H9 (cell line): Measurements from ENCODE around the gene PAQR5. TPM values are rescaled to one million over a fixed set of nuclear protein-coding genes. Genes with fewer than 3 reads are reported as not detected.

Experiments used
- DNase-seq: peaks from one replicate; pipeline ENCODE4 v3.0.0-alpha.2; 2017
- H2AFZ ChIP-seq: one replicate; pipeline ENCODE4 v1.6.1; 2013; ENCODE audit warnings: mild to moderate bottlenecking, low read length, control low read depth, moderate library complexity
- H2AK5ac ChIP-seq: 2 replicates; pipeline ENCODE4 v1.6.1; 2013; ENCODE audit warnings: low read length, control low read depth, mixed read lengths; ENCODE audit not compliant: insufficient read length
- H2BK120ac ChIP-seq: one replicate; pipeline ENCODE4 v1.6.1; 2013; ENCODE audit warnings: low read depth, mild to moderate bottlenecking, low read length, control low read depth, inconsistent platforms; ENCODE audit not compliant: poor library complexity, severe bottlenecking
- H2BK12ac ChIP-seq: 2 replicates; pipeline ENCODE4 v1.6.1; 2013; ENCODE audit warnings: low read length, control low read depth, mixed read lengths, low read depth; ENCODE audit not compliant: insufficient read length
- H2BK15ac ChIP-seq: 2 replicates; pipeline ENCODE4 v1.6.1; 2013; ENCODE audit warnings: low read depth, low read length, control low read depth
- H2BK20ac ChIP-seq: one replicate; pipeline ENCODE4 v1.6.1; 2013; ENCODE audit warnings: low read depth, mild to moderate bottlenecking, low read length, control low read depth, inconsistent platforms; ENCODE audit not compliant: poor library complexity, severe bottlenecking
- H2BK5ac ChIP-seq: 2 replicates; pipeline ENCODE4 v1.6.1; 2013; ENCODE audit warnings: low read length, control low read depth, mixed read lengths; ENCODE audit not compliant: insufficient read length
- H3K14ac ChIP-seq: 2 replicates; pipeline ENCODE4 v1.6.1; 2013; ENCODE audit warnings: low read length, control low read depth; ENCODE audit not compliant: insufficient read depth
- H3K18ac ChIP-seq: 2 replicates; pipeline ENCODE4 v1.6.1; 2013; ENCODE audit warnings: low read depth, mild to moderate bottlenecking, mixed read lengths, low read length, control low read depth; ENCODE audit not compliant: insufficient read length
- H3K23ac ChIP-seq: 2 replicates; pipeline ENCODE4 v1.6.1; 2013; ENCODE audit warnings: low read length, control low read depth, mixed read lengths, low read depth; ENCODE audit not compliant: insufficient read length
- H3K23me2 ChIP-seq: 2 replicates; pipeline ENCODE4 v1.6.1; 2013; ENCODE audit warnings: low read depth, mild to moderate bottlenecking, mixed read lengths, low read length, control low read depth; ENCODE audit not compliant: insufficient read length, poor library complexity, severe bottlenecking
- H3K27ac ChIP-seq: 2 replicates; pipeline ENCODE4 v1.5.1; 2013; ENCODE audit warnings: low read length, control low read depth, mixed read lengths, low read depth; ENCODE audit not compliant: insufficient read length
- H3K27me3 ChIP-seq: 2 replicates; pipeline ENCODE4 v1.6.1; 2013; ENCODE audit warnings: low read length, control low read depth, inconsistent platforms; ENCODE audit not compliant: insufficient read depth
- H3K4ac ChIP-seq: 2 replicates; pipeline ENCODE4 v1.6.1; 2013; ENCODE audit warnings: low read depth, mild to moderate bottlenecking, control low read depth, inconsistent platforms, low read length, moderate library complexity
- H3K4me1 ChIP-seq: 2 replicates; pipeline ENCODE4 v1.6.1; 2013; ENCODE audit warnings: low read length, control low read depth, inconsistent platforms; ENCODE audit not compliant: insufficient read depth
- H3K4me2 ChIP-seq: 2 replicates; pipeline ENCODE4 v1.6.1; 2013; ENCODE audit warnings: low read length, control low read depth, mixed read lengths; ENCODE audit not compliant: insufficient read length, insufficient read depth
- H3K56ac ChIP-seq: 2 replicates; pipeline ENCODE4 v1.6.1; 2013; ENCODE audit warnings: low read depth, mild to moderate bottlenecking, mixed read lengths, low read length, control low read depth; ENCODE audit not compliant: insufficient read length
- H3K79me1 ChIP-seq: 2 replicates; pipeline ENCODE4 v1.6.1; 2013; ENCODE audit warnings: low read depth, mild to moderate bottlenecking, moderate library complexity, low read length, control low read depth, inconsistent platforms; ENCODE audit not compliant: insufficient read depth, poor library complexity, severe bottlenecking
- H3K79me2 ChIP-seq: 2 replicates; pipeline ENCODE4 v1.6.1; 2013; ENCODE audit warnings: low read length, control low read depth, inconsistent platforms; ENCODE audit not compliant: insufficient read depth
- H3K9ac ChIP-seq: 2 replicates; pipeline ENCODE4 v1.6.1; 2013; ENCODE audit warnings: low read length, control low read depth, mixed read lengths; ENCODE audit not compliant: insufficient read length; ENCODE audit errors: extremely low read depth
- H3K9me3 ChIP-seq: one replicate; pipeline ENCODE4 v1.6.1; 2013; ENCODE audit warnings: low read depth, low read length, inconsistent platforms; ENCODE audit not compliant: control insufficient read depth
- H3T11ph ChIP-seq: one replicate; pipeline ENCODE4 v1.6.1; 2013; ENCODE audit warnings: mild to moderate bottlenecking, low read length, control low read depth, inconsistent platforms
- H4K20me1 ChIP-seq: one replicate; pipeline ENCODE4 v1.6.1; 2013; ENCODE audit not compliant: control insufficient read depth, insufficient read length, insufficient read depth
- H4K5ac ChIP-seq: 2 replicates; pipeline ENCODE4 v1.6.1; 2013; ENCODE audit warnings: low read depth, mild to moderate bottlenecking, mixed read lengths, low read length, control low read depth; ENCODE audit not compliant: insufficient read length
- H4K8ac ChIP-seq: replicated peaks from 2 replicates; pipeline ENCODE4 v1.6.1; 2013; ENCODE audit warnings: low read length, control low read depth, mixed read lengths, low read depth; ENCODE audit not compliant: insufficient read length
- H4K91ac ChIP-seq: 2 replicates; pipeline ENCODE4 v1.6.1; 2013; ENCODE audit warnings: low read depth, mild to moderate bottlenecking, moderate library complexity, mixed read lengths, low read length, control low read depth; ENCODE audit not compliant: insufficient read length
- H3K27ac Mint-ChIP-seq, 3 experiments: 2 replicates in 2 of 3; 3 replicates in 1 of 3; pipeline ENCODE4 v1.8.0; 2020 to 2021; ENCODE audit warnings: mixed read lengths in 3 of 3, mild to moderate bottlenecking in 1 of 3, moderate library complexity in 1 of 3
- H3K27me3 Mint-ChIP-seq: 2 replicates; pipeline ENCODE4 v1.8.0; 2021; ENCODE audit warnings: low read depth, mild to moderate bottlenecking, moderate library complexity, mixed read lengths
- H3K36me3 Mint-ChIP-seq, 3 experiments: 2 replicates in 2 of 3; 3 replicates in 1 of 3; pipeline ENCODE4 v1.8.0; 2020 to 2021; ENCODE audit warnings: low read depth in 3 of 3, mixed read lengths in 3 of 3; ENCODE audit not compliant: insufficient read depth in 1 of 3
- H3K4me1 Mint-ChIP-seq, 2 experiments: 2 replicates each; pipeline ENCODE4 v1.8.0; 2020; ENCODE audit warnings: mixed read lengths in 2 of 2
- H3K4me3 Mint-ChIP-seq, 2 experiments: 2 replicates in 1 of 2; 3 replicates in 1 of 2; pipeline ENCODE4 v1.8.0; 2020 to 2021; ENCODE audit warnings: mild to moderate bottlenecking in 2 of 2, mixed read lengths in 2 of 2, moderate library complexity in 1 of 2
- H3K9me3 Mint-ChIP-seq, 2 experiments: 2 replicates in 1 of 2; 3 replicates in 1 of 2; pipeline ENCODE4 v1.8.0; 2020; ENCODE audit warnings: mild to moderate bottlenecking in 2 of 2, mixed read lengths in 2 of 2, moderate library complexity in 1 of 2
- WGBS: extraction: QIAGEN DNeasy Blood & Tissue Kit; methylation state at CpG from one replicate; pipeline ENCODE4 v1.1.7; 2013; ENCODE audit warnings: missing lambda C conversion rate, low lambda C conversion rate, mixed read lengths; ENCODE audit not compliant: insufficient read length; ENCODE audit errors: extremely low coverage; 5-methylcytosine and 5-hydroxymethylcytosine counted together
- total RNA-seq: library from RNA; stranded (reverse); gene quantifications from 2 replicates; pipeline ENCODE4 v1.2.1, GENCODE V29; 2021
- TF ChIP-seq, protein P1 (sequence below): fragments of 200-600 bp; sonication (generic); conservative IDR thresholded peaks from 3 replicates; pipeline ENCODE4 v1.8.0; 2021; ENCODE audit warnings: antibody characterized with exemption, mild to moderate bottlenecking

The PAQR5 gene
- total RNA-seq, 1 experiment from 2014 or later = 1.6 TPM

DNA sequence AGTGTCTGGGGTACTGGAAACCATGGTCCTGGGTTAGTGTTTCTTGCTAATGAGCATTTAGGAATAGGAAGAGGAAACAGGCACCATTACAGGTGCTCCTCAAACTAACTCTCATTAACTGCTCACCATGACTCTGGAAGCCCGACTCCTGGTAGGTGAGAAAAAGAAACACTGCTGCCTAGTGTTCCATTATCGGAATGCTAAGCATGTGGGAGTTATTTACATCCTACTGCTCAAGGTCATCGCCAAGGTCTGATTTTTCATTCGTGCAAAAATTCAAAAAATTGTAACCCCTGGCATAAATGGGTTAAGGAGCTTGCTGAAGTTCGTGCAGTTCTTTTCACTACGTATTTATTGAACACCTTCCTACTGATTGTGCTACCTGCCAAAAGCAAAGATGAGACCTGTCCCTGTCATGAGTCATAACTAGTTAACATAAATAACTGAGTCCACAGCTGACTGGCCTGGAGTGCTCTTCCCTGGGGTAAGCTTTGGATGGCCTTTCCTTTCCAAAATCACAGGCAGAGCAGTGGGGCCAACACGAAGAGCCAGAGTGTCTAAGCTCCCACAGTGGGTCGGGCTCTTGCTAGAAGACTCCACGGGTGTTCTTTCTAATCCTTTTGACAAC lies 22.7 kb upstream of the PAQR5 start:
- Mint-ChIP-seq H3K27me3 (no peaks in the 10 kb centered on the region; the same call in none of the 2 replicates), H3K27ac (no peak overlapping the region), H3K4me3 (no peak overlapping the region), H3K9me3 (no peaks in the 10 kb centered on the region; a peak in 1 of 5 replicates), H3K36me3 (peaks cover 0 to 3% (median 0%) of the 10 kb centered on the region in 3 experiments; a peak in 1 of 7 replicates), H3K4me1 (peaks cover 26 to 30% of the 10 kb centered on the region in 2 experiments)
- Histone ChIP-seq H2BK12ac (no peak overlapping the region), H2BK20ac (no peak overlapping the region), H4K91ac (no peak overlapping the region), H3K9ac (no peak overlapping the region), H2BK5ac (no peak overlapping the region), H4K8ac (no peak overlapping the region), H3K23ac (no peak overlapping the region), H3K14ac (no peak overlapping the region), H3K27ac (no peak overlapping the region), H3K4me2 (no peak overlapping the region), H3T11ph (no peak overlapping the region), H3K23me2 (no peaks in the 10 kb centered on the region), H4K5ac (no peak overlapping the region), H3K56ac (no peak overlapping the region), H3K79me2 (no peaks in the 10 kb centered on the region), H4K20me1 (no peaks in the 10 kb centered on the region), H3K9me3 (no peaks in the 10 kb centered on the region), H3K27me3 (no peaks in the 10 kb centered on the region; the same call in 1 of the 2 replicates), H3K4me1 (peaks cover 4% of the 10 kb centered on the region), H3K4ac (no peak overlapping the region), H2BK120ac (no peak overlapping the region), H3K18ac (no peak overlapping the region), H3K79me1 (no peaks in the 10 kb centered on the region), H2AFZ (no peak overlapping the region), H2AK5ac (no peak overlapping the region), H2BK15ac (no peak overlapping the region)
- no CpG with 5 or more reads among the region's 9 CpGs for WGBS
- DNase-seq = no peak
- TF ChIP-seq, protein P1, sequence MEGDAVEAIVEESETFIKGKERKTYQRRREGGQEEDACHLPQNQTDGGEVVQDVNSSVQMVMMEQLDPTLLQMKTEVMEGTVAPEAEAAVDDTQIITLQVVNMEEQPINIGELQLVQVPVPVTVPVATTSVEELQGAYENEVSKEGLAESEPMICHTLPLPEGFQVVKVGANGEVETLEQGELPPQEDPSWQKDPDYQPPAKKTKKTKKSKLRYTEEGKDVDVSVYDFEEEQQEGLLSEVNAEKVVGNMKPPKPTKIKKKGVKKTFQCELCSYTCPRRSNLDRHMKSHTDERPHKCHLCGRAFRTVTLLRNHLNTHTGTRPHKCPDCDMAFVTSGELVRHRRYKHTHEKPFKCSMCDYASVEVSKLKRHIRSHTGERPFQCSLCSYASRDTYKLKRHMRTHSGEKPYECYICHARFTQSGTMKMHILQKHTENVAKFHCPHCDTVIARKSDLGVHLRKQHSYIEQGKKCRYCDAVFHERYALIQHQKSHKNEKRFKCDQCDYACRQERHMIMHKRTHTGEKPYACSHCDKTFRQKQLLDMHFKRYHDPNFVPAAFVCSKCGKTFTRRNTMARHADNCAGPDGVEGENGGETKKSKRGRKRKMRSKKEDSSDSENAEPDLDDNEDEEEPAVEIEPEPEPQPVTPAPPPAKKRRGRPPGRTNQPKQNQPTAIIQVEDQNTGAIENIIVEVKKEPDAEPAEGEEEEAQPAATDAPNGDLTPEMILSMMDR = no peak
